HepG2 (cell line): ENCODE data around the gene NFKBIA. TPM values are rescaled to one million over a fixed set of nuclear protein-coding genes. Genes with fewer than 3 reads are reported as not detected.
A peak's percentile ranks its signal among the peaks of the same experiment; 100 is the strongest.

Experiments used
- ATAC-seq: fragments of 200-7000 bp; cut with Tn5 transposase; 3 replicates; pipeline ENCODE4 v1.9.1; 2020; ENCODE audit warnings: mild to moderate bottlenecking, moderate library complexity
- BruUV-seq: library from RNA; stranded (reverse); fragments of 400-500 nt; replicated peaks from 2 replicates; lab custom pipeline; 2021; lab: Mats Ljungman, UMichigan
- CTCF ChIA-PET: fragments of 300-600 bp; formaldehyde crosslinking; extraction: SDS; loops from one replicate; lab custom pipeline; 2021; ENCODE audit warnings: low total read pairs, inconsistent platforms, low intra/inter-chr PET ratio; lab: Yijun Ruan, JAX
- POLR2A ChIA-PET: fragments of 350-600 bp; sonication (Branson Sonifier 250); formaldehyde crosslinking; loops from one replicate; lab custom pipeline; 2020; ENCODE audit warnings: antibody characterized with exemption, inconsistent platforms; lab: Yijun Ruan, JAX
- DNase-seq: peaks from one replicate; pipeline ENCODE4 v3.0.0-alpha.2; 2015; ENCODE audit warnings: low spot score
- FAIRE-seq: peaks from 3 replicates; lab custom pipeline; 2011; peaks lifted over from hg19 to GRCh38; lab: Jason Lieb, UNC
- H2AFZ ChIP-seq: one replicate; pipeline ENCODE4 v1.6.1; 2011; ENCODE audit warnings: low read length, inconsistent platforms
- H3K27ac ChIP-seq: fragments of 300-600 bp; 3 replicates; pipeline ENCODE4 v1.8.0; 2011; ENCODE audit warnings: mixed run types, mild to moderate bottlenecking, mixed read lengths, low read length, inconsistent platforms; ENCODE audit not compliant: insufficient read depth; ENCODE audit errors: extremely low read length
- H3K27me3 ChIP-seq, 2 experiments: fragments of 200-600 bp in 1 of 2; 2 replicates in 1 of 2; 3 replicates in 1 of 2; pipeline versions ENCODE4 v1.6.0 to v1.8.0; 2011; ENCODE audit warnings: low read length in 2 of 2, mild to moderate bottlenecking in 2 of 2, moderate library complexity in 2 of 2, inconsistent platforms in 1 of 2; ENCODE audit not compliant: insufficient read depth in 2 of 2, control insufficient read depth in 1 of 2
- H3K36me3 ChIP-seq, 2 experiments: fragments of 200-600 bp in 1 of 2; replicated peaks in 1 of 2; 2 replicates in 1 of 2; 3 replicates in 1 of 2; pipeline versions ENCODE4 v1.5.1 to v1.8.0; 2011; ENCODE audit warnings: low read length in 2 of 2, inconsistent platforms in 1 of 2; ENCODE audit not compliant: insufficient read depth in 2 of 2, control insufficient read depth in 1 of 2
- H3K4me1 ChIP-seq: 2 replicates; pipeline ENCODE4 v1.5.1; 2012; ENCODE audit warnings: low read length, inconsistent platforms; ENCODE audit not compliant: insufficient read depth
- H3K4me2 ChIP-seq: 2 replicates; pipeline ENCODE4 v1.6.0; 2011; ENCODE audit warnings: low read depth, low read length, inconsistent platforms
- H3K4me3 ChIP-seq, 3 experiments: fragments of 200-600 bp in 1 of 3; sonication (generic), shearing (Covaris generic) in 1 of 3; replicated peaks in 1 of 3; 2 replicates each; pipeline ENCODE4 v1.5.1; 2011 to 2016; ENCODE audit warnings: low read length in 3 of 3, inconsistent platforms in 2 of 3, low read depth in 2 of 3, mild to moderate bottlenecking in 2 of 3, control low read depth in 1 of 3, mixed read lengths in 1 of 3; ENCODE audit not compliant: insufficient read depth in 1 of 3
- H3K79me2 ChIP-seq: one replicate; pipeline ENCODE4 v1.6.1; 2011; ENCODE audit warnings: low read length, inconsistent platforms; ENCODE audit not compliant: insufficient read depth
- H3K9ac ChIP-seq: 2 replicates; pipeline ENCODE4 v1.6.0; 2011; ENCODE audit warnings: mild to moderate bottlenecking, low read depth, low read length, inconsistent platforms; ENCODE audit not compliant: insufficient read depth
- H3K9me3 ChIP-seq: 2 replicates; pipeline ENCODE4 v1.5.1; 2012; ENCODE audit warnings: mild to moderate bottlenecking, low read length
- H4K20me1 ChIP-seq: 2 replicates; pipeline ENCODE4 v1.6.0; 2011; ENCODE audit warnings: inconsistent platforms, mild to moderate bottlenecking, low read length, moderate library complexity; ENCODE audit not compliant: insufficient read depth
- IKZF1 ChIP-seq: fragments of 450-650 bp; IDR thresholded peaks from 2 replicates; pipeline ENCODE4 v1.7.1; 2016
- JUN ChIP-seq: sonication (generic); formaldehyde crosslinking; IDR thresholded peaks from 2 replicates; pipeline ENCODE4 v1.4.0; 2020; ENCODE audit warnings: mild to moderate bottlenecking, missing genetic modification reagents
- JUNB ChIP-seq: sonication (generic); formaldehyde crosslinking; IDR thresholded peaks from 2 replicates; pipeline ENCODE4 v1.8.0; 2022; ENCODE audit warnings: missing genetic modification reagents, mild to moderate bottlenecking, borderline replicate concordance
- PHF20 ChIP-seq: sonication (generic); formaldehyde crosslinking; IDR thresholded peaks from 2 replicates; pipeline ENCODE4 v1.5.0; 2020; ENCODE audit warnings: mild to moderate bottlenecking, missing genetic modification reagents
- PHF5A ChIP-seq: IDR thresholded peaks from one replicate; pipeline ENCODE4 v1.6.1; 2018; ENCODE audit warnings: low read depth, missing genetic modification reagents; ENCODE audit not compliant: unreplicated experiment
- ZBTB1 ChIP-seq: sonication (generic); formaldehyde crosslinking; IDR thresholded peaks from 2 replicates; pipeline ENCODE4 v1.4.0; 2020; ENCODE audit warnings: missing genetic modification reagents, borderline replicate concordance
- ZFP37 ChIP-seq: sonication (generic); formaldehyde crosslinking; IDR thresholded peaks from 2 replicates; pipeline ENCODE4 v1.4.0; 2020; ENCODE audit warnings: missing genetic modification reagents, borderline replicate concordance
- ZNF383 ChIP-seq: sonication (generic); formaldehyde crosslinking; IDR thresholded peaks from 2 replicates; pipeline ENCODE4 v1.4.0; 2020; ENCODE audit warnings: missing genetic modification reagents, mild to moderate bottlenecking, borderline replicate concordance
- ZNF430 ChIP-seq: sonication (generic); formaldehyde crosslinking; IDR thresholded peaks from 2 replicates; pipeline ENCODE4 v1.9.0; 2021; ENCODE audit warnings: mild to moderate bottlenecking, missing genetic modification reagents
- ZNF570 ChIP-seq: sonication (generic); formaldehyde crosslinking; IDR thresholded peaks from 2 replicates; pipeline ENCODE4 v1.4.0; 2020; ENCODE audit warnings: mild to moderate bottlenecking, missing genetic modification reagents, borderline replicate concordance
- ZNF572 ChIP-seq: sonication (generic); formaldehyde crosslinking; IDR thresholded peaks from 2 replicates; pipeline ENCODE4 v1.5.1; 2020; ENCODE audit warnings: mild to moderate bottlenecking, missing genetic modification reagents
- ZNF672 ChIP-seq: sonication (generic); formaldehyde crosslinking; IDR thresholded peaks from 2 replicates; pipeline ENCODE4 v1.8.1; 2022; ENCODE audit warnings: missing genetic modification reagents
- ZNF678 ChIP-seq: sonication (generic); formaldehyde crosslinking; IDR thresholded peaks from 2 replicates; pipeline ENCODE4 v1.4.0; 2020; ENCODE audit warnings: mild to moderate bottlenecking, missing genetic modification reagents
- WGBS: methylation state at CpG from one replicate; pipeline ENCODE4 v1.1.6; 2017; ENCODE audit warnings: low lambda C conversion rate; 5-methylcytosine and 5-hydroxymethylcytosine counted together
- in situ Hi-C: cut with HindIII; loops from 2 replicates; pipeline ENCODE4 v1.10.0; 2017; ENCODE audit warnings: low pct_unique_long_range_greater_than_20kb; ENCODE audit not compliant: extremely low pct_ligation_motif_present
- intact Hi-C: fragments of 100-400 bp; cut with micrococcal nuclease; formaldehyde crosslinking; loops from one replicate; pipeline ENCODE4 v1.10.0; 2022; ENCODE audit not compliant: unreplicated experiment
- polyA plus RNA-seq, 8 experiments: library from polyadenylated mRNA; depleted of rRNA in 3 of 8; stranded (reverse) in 7 of 8; unstranded in 1 of 8; fragments of >200 nt; fragmentation: Illumina TruSeq in 4 of 8; extraction: Trizol in 4 of 8; gene quantifications; 2 replicates each; pipeline versions ENCODE4 v1.2.1 to v1.2.3, GENCODE V29; 2011 to 2016; ENCODE audit warnings: low read depth in 4 of 8, missing spikeins in 1 of 8, mixed read lengths in 1 of 8; ENCODE audit not compliant: insufficient read depth in 1 of 8
- total RNA-seq, 5 experiments: library from RNA; depleted of rRNA; stranded (reverse); fragments of >200 nt; fragmentation: Illumina TruSeq; extraction: Trizol; gene quantifications; 2 replicates each; pipeline ENCODE4 v1.2.3, GENCODE V29; 2016; ENCODE audit warnings: low read depth in 1 of 5
- TF ChIP-seq, protein P1 (sequence below): IDR thresholded peaks from 2 replicates; pipeline ENCODE4 v1.6.1; 2016; ENCODE audit warnings: missing genetic modification reagents, missing compliant biosample characterization
- TF ChIP-seq, protein P2 (sequence below): sonication (generic); formaldehyde crosslinking; IDR thresholded peaks from 2 replicates; pipeline ENCODE4 v1.4.0; 2020; ENCODE audit warnings: mild to moderate bottlenecking, missing genetic modification reagents
- TF ChIP-seq, protein P3 (sequence below): sonication (generic); formaldehyde crosslinking; IDR thresholded peaks from 2 replicates; pipeline ENCODE4 v1.8.1; 2023; ENCODE audit warnings: mild to moderate bottlenecking, missing genetic modification reagents, borderline replicate concordance
- TF ChIP-seq, protein P4 (sequence below): IDR thresholded peaks from 2 replicates; pipeline ENCODE4 v1.6.1; 2016; ENCODE audit warnings: low read depth, control low read depth
- TF ChIP-seq, protein P5 (sequence below): conservative IDR thresholded peaks from 2 replicates; pipeline ENCODE4 v1.6.1; 2018; ENCODE audit warnings: missing genetic modification reagents

The NFKBIA gene
- total and polyA plus RNA-seq, 2 of the 13 experiments (the other 11 are each of a cell fraction or from before 2014, with no cell fraction given): 197 to 319 TPM

DNA sequence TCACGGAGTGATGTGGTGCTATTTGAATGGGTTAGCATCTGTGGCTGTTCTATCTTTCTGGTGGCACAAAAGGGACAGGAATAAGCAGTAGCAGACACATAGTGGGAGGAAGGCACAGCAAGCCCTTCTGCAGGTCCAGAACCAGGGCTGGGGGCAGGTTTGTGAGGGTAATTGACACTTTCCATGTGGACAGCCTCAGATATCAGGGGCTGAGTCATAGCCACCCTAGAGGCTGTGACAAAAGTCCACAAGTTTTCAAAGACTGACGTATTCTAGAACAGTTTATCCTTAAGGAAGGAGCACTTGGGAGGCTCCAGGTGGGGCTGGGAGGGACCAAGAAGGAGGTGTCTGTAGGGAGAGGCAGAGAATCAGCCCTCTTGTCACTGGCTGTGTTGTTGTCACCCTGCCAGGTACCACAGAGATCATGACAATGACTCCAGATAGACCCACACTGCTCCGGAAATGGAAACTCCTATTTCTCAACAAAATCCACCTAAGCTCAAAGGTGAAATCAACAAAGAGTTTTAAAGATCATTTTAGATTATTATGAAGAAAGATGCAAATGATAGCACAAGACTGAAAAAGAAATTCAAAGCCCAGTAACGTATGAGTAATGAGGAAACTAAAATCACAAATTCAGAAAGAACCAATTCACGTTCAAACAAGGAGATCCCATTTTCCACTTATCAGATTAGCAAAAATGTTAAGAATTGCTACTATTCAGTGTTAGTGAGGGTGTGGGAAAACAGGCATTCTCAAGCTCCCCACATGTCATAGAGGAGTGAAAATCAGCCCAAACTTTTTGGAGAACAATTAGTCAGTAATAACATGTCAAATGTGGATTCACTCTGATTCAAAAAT lies 48.3 kb downstream of the NFKBIA start:
- H3K79me2 ChIP-seq: no peaks in the 10 kb centered on the region
- in situ Hi-C loops: no loop called here
- TF ChIP-seq ZFP37 (CRISPR knock-in tag): peak; percentile 66
- no peak for TF ChIP-seq PHF20 (CRISPR knock-in tag)
- TF ChIP-seq ZNF430 (CRISPR knock-in tag): no peak
- TF ChIP-seq, protein P1, sequence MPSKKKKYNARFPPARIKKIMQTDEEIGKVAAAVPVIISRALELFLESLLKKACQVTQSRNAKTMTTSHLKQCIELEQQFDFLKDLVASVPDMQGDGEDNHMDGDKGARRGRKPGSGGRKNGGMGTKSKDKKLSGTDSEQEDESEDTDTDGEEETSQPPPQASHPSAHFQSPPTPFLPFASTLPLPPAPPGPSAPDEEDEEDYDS (CRISPR knock-in tag): peak; percentile 42; the same call in 1 of the 2 replicates
- peak; percentile 63 for TF ChIP-seq PHF5A (CRISPR knock-in tag)
- TF ChIP-seq IKZF1: no peak
- TF ChIP-seq, protein P2, sequence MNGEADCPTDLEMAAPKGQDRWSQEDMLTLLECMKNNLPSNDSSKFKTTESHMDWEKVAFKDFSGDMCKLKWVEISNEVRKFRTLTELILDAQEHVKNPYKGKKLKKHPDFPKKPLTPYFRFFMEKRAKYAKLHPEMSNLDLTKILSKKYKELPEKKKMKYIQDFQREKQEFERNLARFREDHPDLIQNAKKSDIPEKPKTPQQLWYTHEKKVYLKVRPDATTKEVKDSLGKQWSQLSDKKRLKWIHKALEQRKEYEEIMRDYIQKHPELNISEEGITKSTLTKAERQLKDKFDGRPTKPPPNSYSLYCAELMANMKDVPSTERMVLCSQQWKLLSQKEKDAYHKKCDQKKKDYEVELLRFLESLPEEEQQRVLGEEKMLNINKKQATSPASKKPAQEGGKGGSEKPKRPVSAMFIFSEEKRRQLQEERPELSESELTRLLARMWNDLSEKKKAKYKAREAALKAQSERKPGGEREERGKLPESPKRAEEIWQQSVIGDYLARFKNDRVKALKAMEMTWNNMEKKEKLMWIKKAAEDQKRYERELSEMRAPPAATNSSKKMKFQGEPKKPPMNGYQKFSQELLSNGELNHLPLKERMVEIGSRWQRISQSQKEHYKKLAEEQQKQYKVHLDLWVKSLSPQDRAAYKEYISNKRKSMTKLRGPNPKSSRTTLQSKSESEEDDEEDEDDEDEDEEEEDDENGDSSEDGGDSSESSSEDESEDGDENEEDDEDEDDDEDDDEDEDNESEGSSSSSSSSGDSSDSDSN: no peak
- no peak for TF ChIP-seq ZNF572 (CRISPR knock-in tag)
- peak; percentile 22; the same call in 1 of the 2 replicates for TF ChIP-seq ZNF678 (CRISPR knock-in tag)
- TF ChIP-seq, protein P3, sequence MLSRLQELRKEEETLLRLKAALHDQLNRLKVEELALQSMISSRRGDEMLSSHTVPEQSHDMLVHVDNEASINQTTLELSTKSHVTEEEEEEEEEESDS (CRISPR knock-in tag): peak; percentile 88; the same call in 1 of the 2 replicates
- no peak for TF ChIP-seq ZNF383
- TF ChIP-seq, protein P4, sequence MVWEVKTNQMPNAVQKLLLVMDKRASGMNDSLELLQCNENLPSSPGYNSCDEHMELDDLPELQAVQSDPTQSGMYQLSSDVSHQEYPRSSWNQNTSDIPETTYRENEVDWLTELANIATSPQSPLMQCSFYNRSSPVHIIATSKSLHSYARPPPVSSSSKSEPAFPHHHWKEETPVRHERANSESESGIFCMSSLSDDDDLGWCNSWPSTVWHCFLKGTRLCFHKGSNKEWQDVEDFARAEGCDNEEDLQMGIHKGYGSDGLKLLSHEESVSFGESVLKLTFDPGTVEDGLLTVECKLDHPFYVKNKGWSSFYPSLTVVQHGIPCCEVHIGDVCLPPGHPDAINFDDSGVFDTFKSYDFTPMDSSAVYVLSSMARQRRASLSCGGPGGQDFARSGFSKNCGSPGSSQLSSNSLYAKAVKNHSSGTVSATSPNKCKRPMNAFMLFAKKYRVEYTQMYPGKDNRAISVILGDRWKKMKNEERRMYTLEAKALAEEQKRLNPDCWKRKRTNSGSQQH (CRISPR knock-in tag): no peak; the same call in 1 of the 2 replicates
- TF ChIP-seq ZNF570 (CRISPR knock-in tag): no peak
- TF ChIP-seq ZBTB1 (CRISPR knock-in tag): no peak
- peak; percentile 91 for TF ChIP-seq JUN (CRISPR knock-in tag)
- TF ChIP-seq JUNB (CRISPR knock-in tag): no peak
- TF ChIP-seq ZNF672 (CRISPR knock-in tag): no peak
- TF ChIP-seq, protein P5, sequence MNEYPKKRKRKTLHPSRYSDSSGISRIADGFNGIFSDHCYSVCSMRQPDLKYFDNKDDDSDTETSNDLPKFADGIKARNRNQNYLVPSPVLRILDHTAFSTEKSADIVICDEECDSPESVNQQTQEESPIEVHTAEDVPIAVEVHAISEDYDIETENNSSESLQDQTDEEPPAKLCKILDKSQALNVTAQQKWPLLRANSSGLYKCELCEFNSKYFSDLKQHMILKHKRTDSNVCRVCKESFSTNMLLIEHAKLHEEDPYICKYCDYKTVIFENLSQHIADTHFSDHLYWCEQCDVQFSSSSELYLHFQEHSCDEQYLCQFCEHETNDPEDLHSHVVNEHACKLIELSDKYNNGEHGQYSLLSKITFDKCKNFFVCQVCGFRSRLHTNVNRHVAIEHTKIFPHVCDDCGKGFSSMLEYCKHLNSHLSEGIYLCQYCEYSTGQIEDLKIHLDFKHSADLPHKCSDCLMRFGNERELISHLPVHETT (CRISPR knock-in tag): no peak

More for the DNA sequence above, 48.3 kb downstream of the NFKBIA start:
- peak overlapping the region; percentile 65 for H3K4me2 ChIP-seq
- H3K9ac ChIP-seq: peak overlapping the region; percentile 32
- no peaks in the 10 kb centered on the region for H3K36me3 ChIP-seq
- no peaks in the 10 kb centered on the region for H3K27me3 ChIP-seq
- FAIRE-seq (peak; percentile 72), DNase-seq (peak; percentile 91), ATAC-seq (peak; percentile 81)
- H3K4me3 ChIP-seq: peak overlapping the region; percentile 9 to 27 (median 12); a peak in 5 of 6 replicates
- ChIA-PET CTCF (interaction anchor here (1.2 kb wide), 1 partner anchor 29 kb away, joined by 4 read pairs; no protein-coding TSS in a partner anchor), POLR2A (interaction anchor here (0.9 to 2.6 kb wide), 14 partner anchors 9 to 64 kb away, joined by 3 to 23 read pairs (median 8); partner anchors contain the start of genes NFKBIA and PSMA6)
- 3% methylated on average over 5 of the region's 5 CpGs for WGBS
- peak overlapping the region; percentile 41 for H3K27ac ChIP-seq
- intact Hi-C loops: loop anchor here (1.0 kb wide), 2 partner anchors 9 to 20 kb away; no protein-coding TSS in a partner anchor
- peaks cover 58% of the 10 kb centered on the region for H3K4me1 ChIP-seq
- H3K9me3 ChIP-seq: no peaks in the 10 kb centered on the region
- H4K20me1 ChIP-seq: no peaks in the 10 kb centered on the region
- no TSS peak for BruUV-seq
- H2AFZ ChIP-seq: peak overlapping the region; percentile 1
